ENCODE results near the gene HS1BP3.

The HS1BP3 gene

DNA sequence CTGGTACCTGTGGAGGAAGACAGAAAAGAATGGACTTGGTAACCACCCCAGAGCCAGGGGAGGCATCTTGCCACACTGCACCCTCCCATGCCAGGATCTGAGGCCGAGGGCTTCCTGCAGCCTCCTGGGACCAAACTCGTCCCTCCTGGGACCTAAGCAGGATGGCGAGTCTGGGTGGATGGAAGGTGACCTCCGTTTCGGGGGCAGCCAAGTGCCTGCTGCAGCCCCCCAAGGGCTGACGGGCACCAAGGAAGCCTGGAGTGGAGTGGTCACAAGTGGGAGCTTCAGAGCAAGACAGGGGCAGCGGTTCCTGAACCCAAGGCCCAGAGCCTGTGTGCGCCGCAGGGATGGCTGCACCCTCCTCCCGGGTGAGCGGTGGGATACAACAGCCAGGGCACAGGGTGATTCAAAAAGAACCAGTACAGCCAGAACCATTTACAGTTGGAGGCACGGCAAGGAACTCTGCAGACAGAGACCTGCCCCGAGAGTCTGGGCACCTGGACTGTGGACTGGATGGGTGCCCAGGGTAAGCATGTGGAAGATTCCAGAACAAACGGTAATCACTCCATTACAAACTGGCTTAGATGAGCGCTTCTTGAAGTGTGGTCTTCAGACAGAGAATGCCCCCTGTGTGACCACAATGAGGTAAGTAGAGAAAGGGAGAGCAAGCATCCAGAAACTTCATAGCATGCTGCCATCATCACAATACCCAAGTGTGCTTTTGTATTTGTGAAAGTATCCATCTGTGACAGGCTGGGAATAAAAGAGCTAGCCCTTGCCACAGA, 12.1 kb downstream of the HS1BP3 start:
- Histone ChIP-seq H3K36me3 (ENCODE audit: insufficient read depth, low read depth, low read length) (no peaks in the 10 kb centered on the region), H3K27me3 (ENCODE audit: insufficient read depth, low read length) (no peaks in the 10 kb centered on the region), H3K9me3 (ENCODE audit: insufficient read depth, low read depth, low read length) (no peaks in the 10 kb centered on the region), H3K4me3 (ENCODE audit: low read length) (no peak overlapping the region), H3K27ac (ENCODE audit: low read length) (no peak overlapping the region), H3K9ac (ENCODE audit: low read depth, low read length) (no peak overlapping the region), H3K4me1 (ENCODE audit: insufficient read depth, low read length) (peaks cover 5% of the 10 kb centered on the region; the same call in 1 of the 2 replicates)

- Histone ChIP-seq H3K27ac (ENCODE audit: low read length) (no peak overlapping the region), H3K27me3 (ENCODE audit: insufficient read depth, low read length) (no peaks in the 10 kb centered on the region), H3K4me1 (ENCODE audit: insufficient read depth, low read length) (peaks cover 5% of the 10 kb centered on the region; the same call in 1 of the 2 replicates), H3K9me3 (ENCODE audit: insufficient read depth, low read depth, low read length) (no peaks in the 10 kb centered on the region), H3K4me3 (ENCODE audit: low read length) (no peak overlapping the region), H3K9ac (ENCODE audit: low read depth, low read length) (no peak overlapping the region), H3K36me3 (ENCODE audit: insufficient read depth, low read depth, low read length) (no peaks in the 10 kb centered on the region)
Observed at GRCh38 chr2:20638014-20638413, 12.9 kb downstream of the HS1BP3 start.

- Histone ChIP-seq H3K4me3 (ENCODE audit: low read length) (no peak overlapping the region), H3K27me3 (ENCODE audit: insufficient read depth, low read length) (no peaks in the 10 kb centered on the region), H3K9me3 (ENCODE audit: insufficient read depth, low read depth, low read length) (no peaks in the 10 kb centered on the region), H3K4me1 (ENCODE audit: insufficient read depth, low read length) (peaks cover 5% of the 10 kb centered on the region; the same call in 1 of the 2 replicates), H3K27ac (ENCODE audit: low read length) (no peak overlapping the region), H3K36me3 (ENCODE audit: insufficient read depth, low read depth, low read length) (no peaks in the 10 kb centered on the region), H3K9ac (ENCODE audit: low read depth, low read length) (no peak overlapping the region)
Observed at GRCh38 chr2:20637147-20637546, 13.8 kb downstream of the HS1BP3 start.

DNA sequence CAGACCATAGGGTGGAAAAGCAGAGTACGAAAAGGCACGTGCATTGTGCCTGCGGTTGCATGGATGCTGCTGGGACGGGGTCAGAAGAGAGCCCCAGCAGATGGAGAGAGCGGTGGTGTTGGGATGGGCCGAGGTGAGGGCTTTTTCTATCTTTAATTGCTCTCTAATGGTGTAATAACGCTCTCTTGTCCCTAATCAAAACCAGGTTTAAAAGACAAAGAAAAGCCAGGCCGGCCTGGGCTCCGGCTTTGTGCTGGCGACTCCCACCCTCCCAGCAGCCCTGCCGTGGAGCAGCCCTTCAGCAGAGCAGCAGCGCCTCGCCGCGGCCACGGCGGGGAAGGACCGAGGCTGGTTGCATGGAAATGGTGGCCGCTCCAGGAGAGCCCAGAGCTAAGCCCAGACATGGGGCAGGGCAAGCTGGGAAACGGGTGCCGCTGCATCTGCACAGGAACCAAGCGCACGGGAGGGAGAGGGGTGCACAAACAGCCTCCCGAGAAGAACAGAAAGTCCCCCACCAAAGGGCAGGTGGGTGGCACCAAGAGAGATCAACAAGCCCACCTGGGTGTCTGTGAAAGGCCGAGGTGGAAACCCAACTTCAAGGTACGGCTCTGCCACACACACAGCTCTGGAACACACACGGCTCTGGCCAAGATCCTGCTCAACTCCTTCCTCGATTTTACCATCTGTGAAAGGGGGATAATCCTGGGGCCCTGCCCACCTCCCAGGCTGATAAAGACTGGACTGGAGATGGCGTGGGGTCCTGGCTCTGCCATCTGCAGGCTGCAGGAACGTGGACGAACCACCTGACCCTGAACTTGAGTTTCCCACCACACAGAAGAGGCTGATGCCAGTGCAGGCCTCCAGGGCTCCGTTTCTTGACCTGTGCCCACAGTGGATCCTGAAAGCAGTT, 15.0 kb downstream of the HS1BP3 start:
- Histone ChIP-seq H3K27me3 (ENCODE audit: insufficient read depth, low read length) (no peaks in the 10 kb centered on the region), H3K9me3 (ENCODE audit: insufficient read depth, low read depth, low read length) (no peaks in the 10 kb centered on the region), H3K36me3 (ENCODE audit: insufficient read depth, low read depth, low read length) (no peaks in the 10 kb centered on the region), H3K4me3 (ENCODE audit: low read length) (no peak overlapping the region), H3K27ac (ENCODE audit: low read length) (no peak overlapping the region), H3K9ac (ENCODE audit: low read depth, low read length) (peak overlapping the region; percentile 62; the same call in 1 of the 2 replicates), H3K4me1 (ENCODE audit: insufficient read depth, low read length) (peaks cover 5% of the 10 kb centered on the region; the same call in 1 of the 2 replicates)

GRCh38 chr2:20635113-20635510, 15.8 kb downstream of the HS1BP3 start:
- Histone ChIP-seq H3K27me3 (ENCODE audit: insufficient read depth, low read length) (no peaks in the 10 kb centered on the region), H3K4me3 (ENCODE audit: low read length) (no peak overlapping the region), H3K27ac (ENCODE audit: low read length) (no peak overlapping the region), H3K9me3 (ENCODE audit: insufficient read depth, low read depth, low read length) (no peaks in the 10 kb centered on the region), H3K4me1 (ENCODE audit: insufficient read depth, low read length) (peaks cover 5% of the 10 kb centered on the region; the same call in 1 of the 2 replicates), H3K36me3 (ENCODE audit: insufficient read depth, low read depth, low read length) (no peaks in the 10 kb centered on the region), H3K9ac (ENCODE audit: low read depth, low read length) (peak overlapping the region; percentile 62; the same call in 1 of the 2 replicates)

- no peak overlapping the region for H3K4me3 ChIP-seq (ENCODE audit: low read length)
- H3K4me1 ChIP-seq (ENCODE audit: insufficient read depth, low read length), result peaks cover 5% of the 10 kb centered on the region; the same call in 1 of the 2 replicates
- H3K27ac ChIP-seq (ENCODE audit: low read length), result no peak overlapping the region
Observed at GRCh38 chr2:20634507-20635112, 16.3 kb downstream of the HS1BP3 start.

GRCh38 chr2:20633794-20634506, 16.9 kb downstream of the HS1BP3 start:
- Histone ChIP-seq H3K36me3 (ENCODE audit: insufficient read depth, low read depth, low read length) (no peaks in the 10 kb centered on the region), H3K9me3 (ENCODE audit: insufficient read depth, low read depth, low read length) (no peaks in the 10 kb centered on the region), H3K27ac (ENCODE audit: low read length) (no peak overlapping the region), H3K4me1 (ENCODE audit: insufficient read depth, low read length) (peaks cover 5% of the 10 kb centered on the region; the same call in 1 of the 2 replicates), H3K27me3 (ENCODE audit: insufficient read depth, low read length) (no peaks in the 10 kb centered on the region), H3K4me3 (ENCODE audit: low read length) (no peak overlapping the region), H3K9ac (ENCODE audit: low read depth, low read length) (no peak overlapping the region)

More at GRCh38 chr2:20634507-20635112, 16.3 kb downstream of the HS1BP3 start:
- H3K9me3 ChIP-seq (ENCODE audit: insufficient read depth, low read depth, low read length), result no peaks in the 10 kb centered on the region
- no peaks in the 10 kb centered on the region for H3K27me3 ChIP-seq (ENCODE audit: insufficient read depth, low read length)
- H3K9ac ChIP-seq (ENCODE audit: low read depth, low read length), result no peak overlapping the region
- no peaks in the 10 kb centered on the region for H3K36me3 ChIP-seq (ENCODE audit: insufficient read depth, low read depth, low read length)

GRCh38 chr2:20633001-20633400, 17.9 kb downstream of the HS1BP3 start:
- Histone ChIP-seq H3K27ac (ENCODE audit: low read length) (no peak overlapping the region), H3K36me3 (ENCODE audit: insufficient read depth, low read depth, low read length) (no peaks in the 10 kb centered on the region), H3K4me3 (ENCODE audit: low read length) (no peak overlapping the region), H3K4me1 (ENCODE audit: insufficient read depth, low read length) (peaks cover 5% of the 10 kb centered on the region; the same call in 1 of the 2 replicates), H3K27me3 (ENCODE audit: insufficient read depth, low read length) (no peaks in the 10 kb centered on the region), H3K9me3 (ENCODE audit: insufficient read depth, low read depth, low read length) (no peaks in the 10 kb centered on the region), H3K9ac (ENCODE audit: low read depth, low read length) (no peak overlapping the region)

DNA sequence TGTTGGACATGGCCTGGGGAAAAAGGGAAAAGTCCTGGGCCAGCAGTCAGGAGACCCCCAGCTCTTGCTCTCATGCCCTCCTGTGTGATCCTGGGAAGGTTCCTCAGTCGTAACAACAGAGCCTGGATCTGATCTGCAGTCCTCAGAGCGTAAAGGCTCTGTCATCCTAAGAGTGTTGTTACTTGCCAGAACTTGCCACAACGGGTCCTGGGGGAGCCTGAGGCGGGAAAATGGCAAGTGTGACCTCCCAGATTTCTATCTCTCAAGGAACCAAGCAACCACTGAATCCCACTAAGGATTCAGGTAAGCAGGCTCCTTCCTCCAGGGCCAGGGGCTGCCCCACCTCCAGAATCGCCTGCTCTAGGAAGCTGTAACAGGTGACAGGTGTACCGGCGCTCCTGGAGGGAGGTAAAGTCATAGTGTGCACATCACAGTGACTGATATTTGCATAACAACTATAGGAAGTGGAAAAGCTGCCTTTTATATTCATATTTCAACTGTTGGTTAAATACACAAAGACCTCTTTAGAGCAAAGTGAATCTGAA, 18.4 kb downstream of the HS1BP3 start:
- Histone ChIP-seq H3K27ac (ENCODE audit: low read length) (no peak overlapping the region), H3K36me3 (ENCODE audit: insufficient read depth, low read depth, low read length) (no peaks in the 10 kb centered on the region), H3K9ac (ENCODE audit: low read depth, low read length) (no peak overlapping the region), H3K4me1 (ENCODE audit: insufficient read depth, low read length) (peaks cover 5% of the 10 kb centered on the region; the same call in 1 of the 2 replicates), H3K4me3 (ENCODE audit: low read length) (no peak overlapping the region), H3K27me3 (ENCODE audit: insufficient read depth, low read length) (no peaks in the 10 kb centered on the region), H3K9me3 (ENCODE audit: insufficient read depth, low read depth, low read length) (no peaks in the 10 kb centered on the region)

DNA sequence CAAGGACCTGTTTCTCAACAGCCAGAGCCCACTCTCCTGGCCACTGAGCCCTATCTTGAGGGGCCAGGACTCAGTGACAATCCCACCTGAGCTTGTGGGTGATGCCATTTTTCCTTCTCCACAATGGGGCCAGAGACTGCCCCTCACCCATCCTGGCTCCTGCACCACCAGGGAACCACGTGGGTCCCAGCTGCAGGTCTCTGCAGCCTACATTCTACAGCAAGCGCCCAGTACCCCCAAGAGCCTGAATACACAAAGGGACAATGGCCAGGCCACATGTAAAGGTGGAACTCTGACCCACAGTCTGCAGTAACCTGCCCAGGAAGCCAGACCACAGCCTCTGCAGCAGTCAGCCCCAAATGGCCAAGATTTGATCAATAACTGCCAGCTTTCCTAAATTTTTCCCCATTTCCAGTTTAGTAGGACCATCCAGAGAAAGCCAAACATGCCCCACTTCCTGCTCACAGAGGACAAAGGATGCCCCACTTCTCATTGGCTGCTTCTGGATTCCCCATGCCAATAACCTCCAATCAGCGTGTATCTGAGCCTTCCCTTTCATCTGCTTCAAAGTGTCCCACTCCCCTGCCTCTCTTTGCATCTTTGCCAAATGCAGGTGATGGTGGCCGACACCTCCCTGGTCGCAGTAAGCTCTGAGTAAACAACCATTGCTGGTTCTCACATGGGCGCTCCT, 19.1 kb downstream of the HS1BP3 start:
- H3K9me3 ChIP-seq (ENCODE audit: insufficient read depth, low read depth, low read length), result no peaks in the 10 kb centered on the region
- peaks cover 5% of the 10 kb centered on the region; the same call in 1 of the 2 replicates for H3K4me1 ChIP-seq (ENCODE audit: insufficient read depth, low read length)
- H3K9ac ChIP-seq (ENCODE audit: low read depth, low read length), result no peak overlapping the region
- H3K27me3 ChIP-seq (ENCODE audit: insufficient read depth, low read length), result no peaks in the 10 kb centered on the region
- H3K4me3 ChIP-seq (ENCODE audit: low read length), result no peak overlapping the region
- H3K36me3 ChIP-seq (ENCODE audit: insufficient read depth, low read depth, low read length), result no peaks in the 10 kb centered on the region
- H3K27ac ChIP-seq (ENCODE audit: low read length), result no peak overlapping the region
